Measurements from ENCODE around the gene C6orf47.

The C6orf47 gene

GRCh38 chr6:31632279-31632946, 28.2 kb downstream of the C6orf47 start:
- no peak for DNase-seq

- no peak for DNase-seq
These were observed 28.8 kb downstream of the C6orf47 start for GRCh38 chr6:31631681-31632278.

GRCh38 chr6:31631209-31631608, 29.4 kb downstream of the C6orf47 start:
- DNase-seq, result no peak

- no peak for DNase-seq
These were observed 30.2 kb downstream of the C6orf47 start for GRCh38 chr6:31630177-31630934.

GRCh38 chr6:31629014-31629413, 31.6 kb downstream of the C6orf47 start:
- DNase-seq, result no peak

GRCh38 chr6:31627690-31628287, 32.8 kb downstream of the C6orf47 start:
- no peak for DNase-seq

GRCh38 chr6:31626952-31627351, 33.6 kb downstream of the C6orf47 start:
- no peak for DNase-seq

GRCh38 chr6:31624070-31624469, 36.5 kb downstream of the C6orf47 start:
- no peak for DNase-seq

GRCh38 chr6:31622684-31623091, 37.9 kb downstream of the C6orf47 start:
- no peak for DNase-seq

- DNase-seq, result no peak
These were observed 38.6 kb downstream of the C6orf47 start for GRCh38 chr6:31621991-31622390.

- DNase-seq, result no peak
These were observed 39.1 kb downstream of the C6orf47 start for GRCh38 chr6:31621320-31621939.

GRCh38 chr6:31620586-31621319, 39.8 kb downstream of the C6orf47 start, which contains the start of gene PRRC2A:
Gene PRRC2A, plus strand, starts transcription at chr6:31620715. Its CDS starts 2,075 bp downstream, at chr6:31622790.
- DNase-seq, result peak in 3 of 5 donors; percentile 91 to 93 (median 91)

GRCh38 chr6:31619805-31620585, 40.6 kb downstream of the C6orf47 start:
- DNase-seq, result peak; percentile 93 to 100 (median 95)

- DNase-seq, result no peak
These were observed 43.6 kb downstream of the C6orf47 start for GRCh38 chr6:31617010-31617409.

- peak in 1 of 5 donors; percentile 33 for DNase-seq
These were observed 44.8 kb downstream of the C6orf47 start for GRCh38 chr6:31615748-31616147.

GRCh38 chr6:31614684-31615578, 45.6 kb downstream of the C6orf47 start, which contains the start of gene AIF1:
Gene AIF1, plus strand, starts transcription at chr6:31615234. Its CDS starts 96 bp downstream, at chr6:31615330.
- no peak for DNase-seq

- DNase-seq, result no peak
These were observed 46.4 kb downstream of the C6orf47 start for GRCh38 chr6:31614075-31614619.

- DNase-seq, result no peak
These were observed 49.6 kb downstream of the C6orf47 start for GRCh38 chr6:31610968-31611367.

GRCh38 chr6:31609519-31610406, 50.8 kb downstream of the C6orf47 start:
- DNase-seq, result no peak

Data from T-helper 1 cell (primary cell).